OCI-LY3 (cell line): ENCODE measurements around the gene MYO1E.

Source experiments
- CTCF ChIP-seq: fragments of 200-600, 300-600 bp; sonication (generic); IDR thresholded peaks from 2 replicates; pipeline ENCODE4 v1.5.1; 2014; ENCODE audit warnings: antibody characterized with exemption, low read length, low read depth
- EZH2phosphoT487 ChIP-seq: fragments of 200-600 bp; shearing (Covaris generic); IDR thresholded peaks from 2 replicates; pipeline ENCODE4 v1.6.1; 2018; ENCODE audit warnings: antibody characterized with exemption, mixed run types, low read depth

GRCh38 chr15:59301527-59301926 is 71.1 kb downstream of the MYO1E start:
- no peak for TF ChIP-seq CTCF
- TF ChIP-seq EZH2phosphoT487: no peak
